ENCODE measurements around the gene MITD1. TPM values are rescaled to one million over a fixed set of nuclear protein-coding genes. Genes with fewer than 3 reads are reported as not detected.

Gene MITD1
- total and polyA plus RNA-seq, 2 donors from 2014 or later: 29.1 to 38.0 TPM

- H3K9me3 ChIP-seq (ENCODE audit: control insufficient read depth in 2 of 3, insufficient read depth in 1 of 3, low read length in 3 of 3): no peaks in the 10 kb centered on the region
- no peak overlapping the region for H3K9ac ChIP-seq (ENCODE audit: low read length in 3 of 3)
- intact Hi-C loops (cut with DNase I): no loop called here
- H3K27ac ChIP-seq (ENCODE audit: low read depth in 2 of 2, low read length in 2 of 2): no peak overlapping the region
- H3K27me3 ChIP-seq (ENCODE audit: control insufficient read depth, insufficient read depth, low read length): no peaks in the 10 kb centered on the region
- H3K4me3 ChIP-seq (ENCODE audit: low read length in 3 of 3): no peak overlapping the region
- TF ChIP-seq CTCF (IDR thresholded peaks at IDR 0.05; ENCODE audit: borderline replicate concordance, extremely low read depth, insufficient read depth): no peak
- DNase-seq (no peak), FAIRE-seq (no peak)
- peaks cover 0 to 3% (median 0%) of the 10 kb centered on the region in 3 donors for H3K36me3 ChIP-seq (ENCODE audit: control insufficient read depth in 2 of 3, insufficient read depth in 3 of 3, low read length in 3 of 3)
- H3K4me1 ChIP-seq (ENCODE audit: control insufficient read depth in 2 of 3, insufficient read depth in 2 of 3, low read depth in 1 of 3, low read length in 3 of 3): peaks cover 0 to 7% (median 0%) of the 10 kb centered on the region in 3 donors
These were observed 21.3 kb downstream of the MITD1 start for GRCh38 chr2:99159594-99159993.

GRCh38 chr2:99158599-99158998 lies 22.3 kb downstream of the MITD1 start:
- no peak overlapping the region for H3K9ac ChIP-seq (ENCODE audit: low read length in 3 of 3)
- no peak overlapping the region for H3K4me3 ChIP-seq (ENCODE audit: low read length in 3 of 3)
- no peak for DNase-seq
- H3K4me1 ChIP-seq (ENCODE audit: control insufficient read depth in 2 of 3, insufficient read depth in 2 of 3, low read depth in 1 of 3, low read length in 3 of 3): peaks cover 0 to 13% (median 6%) of the 10 kb centered on the region in 3 donors
- FAIRE-seq: no peak
- no peaks in the 10 kb centered on the region for H3K27me3 ChIP-seq (ENCODE audit: control insufficient read depth, insufficient read depth, low read length)
- H3K9me3 ChIP-seq (ENCODE audit: control insufficient read depth in 2 of 3, insufficient read depth in 1 of 3, low read length in 3 of 3): no peaks in the 10 kb centered on the region
- no peak for TF ChIP-seq CTCF (IDR thresholded peaks at IDR 0.05; ENCODE audit: borderline replicate concordance, extremely low read depth, insufficient read depth)
- H3K27ac ChIP-seq (ENCODE audit: low read depth in 2 of 2, low read length in 2 of 2): no peak overlapping the region
- intact Hi-C loops (cut with DNase I): no loop called here
- peaks cover 0 to 3% (median 0%) of the 10 kb centered on the region in 3 donors for H3K36me3 ChIP-seq (ENCODE audit: control insufficient read depth in 2 of 3, insufficient read depth in 3 of 3, low read length in 3 of 3)

GRCh38 chr2:99156891-99157290 lies 24.0 kb downstream of the MITD1 start:
- TF ChIP-seq CTCF (IDR thresholded peaks at IDR 0.05; ENCODE audit: borderline replicate concordance, extremely low read depth, insufficient read depth): no peak
- no peak for FAIRE-seq
- H3K9me3 ChIP-seq (ENCODE audit: control insufficient read depth in 2 of 3, insufficient read depth in 1 of 3, low read length in 3 of 3): no peaks in the 10 kb centered on the region
- no peak for DNase-seq
- H3K27ac ChIP-seq (ENCODE audit: low read depth in 2 of 2, low read length in 2 of 2): no peak overlapping the region
- H3K9ac ChIP-seq (ENCODE audit: low read length in 3 of 3): no peak overlapping the region
- intact Hi-C loops (cut with DNase I): no loop called here
- no peaks in the 10 kb centered on the region for H3K27me3 ChIP-seq (ENCODE audit: control insufficient read depth, insufficient read depth, low read length)
- no peak overlapping the region for H3K4me3 ChIP-seq (ENCODE audit: low read length in 3 of 3)
- H3K4me1 ChIP-seq (ENCODE audit: control insufficient read depth in 2 of 3, insufficient read depth in 2 of 3, low read depth in 1 of 3, low read length in 3 of 3): peaks cover 0 to 13% (median 6%) of the 10 kb centered on the region in 3 donors
- peaks cover 0 to 3% (median 0%) of the 10 kb centered on the region in 3 donors for H3K36me3 ChIP-seq (ENCODE audit: control insufficient read depth in 2 of 3, insufficient read depth in 3 of 3, low read length in 3 of 3)

Measured in kidney (tissue), 14 donors.